Measurements from ENCODE around the gene MAN1A2.

DNA sequence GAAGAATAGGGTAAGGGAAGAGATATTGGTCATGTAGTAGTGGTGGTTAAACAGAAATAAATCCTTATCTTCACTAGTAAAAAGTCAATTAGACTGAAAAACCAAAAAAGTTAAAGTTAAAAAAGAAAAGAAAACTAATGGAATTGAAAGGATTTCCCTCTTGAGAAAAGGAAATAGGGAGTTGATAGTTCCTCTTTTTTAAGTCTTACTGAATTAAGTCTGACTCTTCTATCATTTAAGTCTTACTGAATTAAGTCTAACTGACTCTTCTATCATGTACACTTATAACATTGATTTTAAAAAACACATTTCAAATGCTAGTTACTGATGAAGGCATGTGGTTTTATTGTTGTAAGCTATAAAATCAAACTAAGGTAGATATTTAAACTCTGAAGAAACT is 189.1 kb downstream of the MAN1A2 start:
- TF ChIP-seq, protein P1, sequence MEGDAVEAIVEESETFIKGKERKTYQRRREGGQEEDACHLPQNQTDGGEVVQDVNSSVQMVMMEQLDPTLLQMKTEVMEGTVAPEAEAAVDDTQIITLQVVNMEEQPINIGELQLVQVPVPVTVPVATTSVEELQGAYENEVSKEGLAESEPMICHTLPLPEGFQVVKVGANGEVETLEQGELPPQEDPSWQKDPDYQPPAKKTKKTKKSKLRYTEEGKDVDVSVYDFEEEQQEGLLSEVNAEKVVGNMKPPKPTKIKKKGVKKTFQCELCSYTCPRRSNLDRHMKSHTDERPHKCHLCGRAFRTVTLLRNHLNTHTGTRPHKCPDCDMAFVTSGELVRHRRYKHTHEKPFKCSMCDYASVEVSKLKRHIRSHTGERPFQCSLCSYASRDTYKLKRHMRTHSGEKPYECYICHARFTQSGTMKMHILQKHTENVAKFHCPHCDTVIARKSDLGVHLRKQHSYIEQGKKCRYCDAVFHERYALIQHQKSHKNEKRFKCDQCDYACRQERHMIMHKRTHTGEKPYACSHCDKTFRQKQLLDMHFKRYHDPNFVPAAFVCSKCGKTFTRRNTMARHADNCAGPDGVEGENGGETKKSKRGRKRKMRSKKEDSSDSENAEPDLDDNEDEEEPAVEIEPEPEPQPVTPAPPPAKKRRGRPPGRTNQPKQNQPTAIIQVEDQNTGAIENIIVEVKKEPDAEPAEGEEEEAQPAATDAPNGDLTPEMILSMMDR (IDR thresholded peaks at IDR 0.05; ENCODE audit: borderline replicate concordance, extremely low read depth, low read length, poor library complexity, severe bottlenecking), result no peak
- no peak for TF ChIP-seq EZH2 (IDR thresholded peaks at IDR 0.05; ENCODE audit: borderline replicate concordance, low read depth, low read length, severe bottlenecking)

All from DND-41 (cell line).